Naive thymus-derived CD4-positive, alpha-beta T cell (primary cell): Measurements from ENCODE around the gene GRK5. TPM values are rescaled to one million over a fixed set of nuclear protein-coding genes. Genes with fewer than 3 reads are reported as not detected.

Source experiments
- ATAC-seq: fragments of 150-1000 bp; cut with Tn5 transposase; 2 replicates; pipeline ENCODE4 v1.10.0; 2021; ENCODE audit warnings: mild to moderate bottlenecking, moderate library complexity
- CTCF ChIA-PET: fragments of 350-600 bp; sonication (Branson Sonifier 250); formaldehyde crosslinking; loops from one replicate; lab custom pipeline; 2021; ENCODE audit warnings: antibody characterized with exemption; lab: Charles Lee
- POLR2A ChIA-PET: fragments of 350-600 bp; sonication (Branson Sonifier 250); formaldehyde crosslinking; loops from one replicate; lab custom pipeline; 2021; ENCODE audit warnings: antibody characterized with exemption, inconsistent platforms; lab: Charles Lee
- DNase-seq, 9 donors: peaks; one replicate each; pipeline versions ENCODE4 v3.0.0 to v3.0.0-alpha.2; 2020 to 2022; ENCODE audit warnings: mixed read lengths in 1 of 9
- H3K27ac ChIP-seq: one replicate; pipeline ENCODE4 v1.7.0; 2013; ENCODE audit warnings: mild to moderate bottlenecking, low read depth, low read length, moderate library complexity
- H3K27me3 ChIP-seq, 2 donors: one replicate each; pipeline ENCODE4 v1.7.0; 2013; ENCODE audit warnings: low read length in 2 of 2, mild to moderate bottlenecking in 2 of 2, moderate library complexity in 2 of 2; ENCODE audit not compliant: control insufficient read depth in 2 of 2, insufficient read depth in 2 of 2
- H3K36me3 ChIP-seq, 3 experiments: 1 replicate in 2 of 3; 2 replicates in 1 of 3; pipeline ENCODE4 v1.7.0; 2013; ENCODE audit warnings: low read length in 3 of 3, mild to moderate bottlenecking in 3 of 3, moderate library complexity in 1 of 3; ENCODE audit not compliant: insufficient read depth in 3 of 3, control insufficient read depth in 2 of 3
- H3K4me1 ChIP-seq, 2 donors: one replicate each; pipeline ENCODE4 v1.7.0; 2013; ENCODE audit warnings: low read length in 2 of 2, mild to moderate bottlenecking in 2 of 2, moderate library complexity in 1 of 2; ENCODE audit not compliant: control insufficient read depth in 2 of 2, insufficient read depth in 2 of 2
- H3K4me3 ChIP-seq: 2 replicates; pipeline ENCODE4 v1.7.0; 2013; ENCODE audit warnings: mild to moderate bottlenecking, low read length
- H3K9me3 ChIP-seq, 3 experiments: 1 replicate in 2 of 3; 2 replicates in 1 of 3; pipeline ENCODE4 v1.7.0; 2013; ENCODE audit warnings: low read length in 3 of 3; ENCODE audit not compliant: control insufficient read depth in 2 of 3
- H3K27ac Mint-ChIP-seq, 9 donors: one replicate each; pipeline ENCODE4 v1.8.0; 2020 to 2022; ENCODE audit warnings: mixed read lengths in 9 of 9, mild to moderate bottlenecking in 8 of 9, moderate library complexity in 5 of 9, inconsistent platforms in 2 of 9
- H3K27me3 Mint-ChIP-seq, 5 donors: one replicate each; pipeline ENCODE4 v1.8.0; 2021 to 2022; ENCODE audit warnings: mixed read lengths in 5 of 5, mild to moderate bottlenecking in 1 of 5
- H3K36me3 Mint-ChIP-seq, 5 donors: one replicate each; pipeline ENCODE4 v1.8.0; 2020 to 2022; ENCODE audit warnings: mixed read lengths in 5 of 5, mild to moderate bottlenecking in 3 of 5, inconsistent platforms in 1 of 5
- H3K4me1 Mint-ChIP-seq, 7 donors: one replicate each; pipeline ENCODE4 v1.8.0; 2020 to 2022; ENCODE audit warnings: mixed read lengths in 7 of 7, mild to moderate bottlenecking in 3 of 7, inconsistent platforms in 1 of 7
- H3K4me3 Mint-ChIP-seq, 10 donors: one replicate each; pipeline ENCODE4 v1.8.0; 2020 to 2022; ENCODE audit warnings: mild to moderate bottlenecking in 10 of 10, mixed read lengths in 10 of 10, moderate library complexity in 6 of 10, inconsistent platforms in 2 of 10
- H3K9me3 Mint-ChIP-seq, 11 donors: one replicate each; pipeline ENCODE4 v1.8.0; 2020 to 2022; ENCODE audit warnings: mixed read lengths in 11 of 11, mild to moderate bottlenecking in 4 of 11, inconsistent platforms in 1 of 11, moderate library complexity in 1 of 11
- intact Hi-C, 2 donors: fragments of 100-400 bp; cut with micrococcal nuclease; formaldehyde crosslinking; loops; one replicate each; pipeline ENCODE4 v1.15.1; 2023
- polyA plus RNA-seq, 2 donors: library from polyadenylated mRNA; unstranded; fragments of 300-500 nt; fragmentation: Illumina TruSeq; gene quantifications; one replicate each; pipeline ENCODE4 v1.2.3, GENCODE V29; 2021
- total RNA-seq, 6 experiments: library from RNA in 5 of 6; stranded (reverse) in 5 of 6; gene quantifications; 1 replicate in 5 of 6; 2 replicates in 1 of 6; pipeline ENCODE4 v1.2.3 and lab custom pipeline; 2021 to 2026

Gene GRK5
- total and polyA plus RNA-seq, 7 experiments from 2014 or later = 16.4 to 45.2 (median 30.3) TPM

- H3K4me3 ChIP-seq = peak overlapping the region; percentile 95
- ChIA-PET POLR2A (interaction anchor here (0.7 to 1.3 kb wide), 4 partner anchors 9 to 707 kb away, joined by 3 to 4 read pairs (median 3); partner anchors contain the start of gene MCMBP), CTCF (no interaction called here)
- H3K27ac ChIP-seq = peak overlapping the region; percentile 88
- intact Hi-C loops = no loop called here
- H3K36me3 ChIP-seq = peaks cover 0 to 48% (median 18%) of the 10 kb centered on the region in 3 experiments
- H3K27ac Mint-ChIP-seq = peak overlapping the region; percentile 85 to 98 (median 95)
- no peaks in the 10 kb centered on the region for H3K9me3 Mint-ChIP-seq
- H3K36me3 Mint-ChIP-seq = peaks cover 7 to 26% (median 17%) of the 10 kb centered on the region in 5 donors
- H3K9me3 ChIP-seq = no peaks in the 10 kb centered on the region
- ATAC-seq = peak; percentile 6
- H3K4me1 ChIP-seq = peaks cover 12 to 15% of the 10 kb centered on the region in 2 donors
- H3K27me3 ChIP-seq = no peaks in the 10 kb centered on the region
- DNase-seq = no peak
- no peaks in the 10 kb centered on the region for H3K27me3 Mint-ChIP-seq
- peaks cover 22 to 39% (median 32%) of the 10 kb centered on the region in 7 donors for H3K4me1 Mint-ChIP-seq
- H3K4me3 Mint-ChIP-seq = peak overlapping the region; percentile 89 to 95 (median 92)
Measured at GRCh38 chr10:119166118-119166500, 41.3 kb upstream of the GRK5 start.

GRCh38 chr10:119166564-119166963 is 40.8 kb upstream of the GRK5 start:
- H3K4me1 Mint-ChIP-seq = peaks cover 22 to 39% (median 32%) of the 10 kb centered on the region in 7 donors
- peak overlapping the region; percentile 85 to 98 (median 95) for H3K27ac Mint-ChIP-seq
- ChIA-PET POLR2A (interaction anchor here (1.0 to 1.4 kb wide), 2 partner anchors 10 to 12 kb away, joined by 3 to 6 read pairs; partner anchors contain the start of gene PRDX3), CTCF (no interaction called here)
- Histone ChIP-seq H3K4me1 (peaks cover 12 to 15% of the 10 kb centered on the region in 2 donors), H3K4me3 (no peak overlapping the region), H3K27ac (peak overlapping the region; percentile 88), H3K27me3 (no peaks in the 10 kb centered on the region), H3K9me3 (no peaks in the 10 kb centered on the region), H3K36me3 (peaks cover 0 to 52% (median 22%) of the 10 kb centered on the region in 3 experiments)
- ATAC-seq (no peak), DNase-seq (no peak)
- no peaks in the 10 kb centered on the region for H3K9me3 Mint-ChIP-seq
- H3K27me3 Mint-ChIP-seq = no peaks in the 10 kb centered on the region
- peaks cover 7 to 24% (median 17%) of the 10 kb centered on the region in 5 donors for H3K36me3 Mint-ChIP-seq
- peak overlapping the region; percentile 89 to 95 (median 92) for H3K4me3 Mint-ChIP-seq
- intact Hi-C loops = no loop called here

GRCh38 chr10:119167041-119167440 is 40.3 kb upstream of the GRK5 start:
- ChIA-PET POLR2A (interaction anchor here (0.9 to 1.4 kb wide), 5 partner anchors 9 to 87 kb away, joined by 3 to 6 read pairs (median 3); partner anchors contain the start of gene PRDX3), CTCF (interaction anchor here (0.6 kb wide), 1 partner anchor 31 kb away, joined by 3 read pairs; no protein-coding TSS in a partner anchor)
- Mint-ChIP-seq H3K4me1 (peaks cover 21 to 38% (median 32%) of the 10 kb centered on the region in 7 donors), H3K36me3 (peaks cover 7 to 23% (median 17%) of the 10 kb centered on the region in 5 donors), H3K4me3 (peak overlapping the region; percentile 89 to 95 (median 92)), H3K27ac (peak overlapping the region; percentile 85 to 98 (median 95)), H3K27me3 (no peaks in the 10 kb centered on the region), H3K9me3 (no peaks in the 10 kb centered on the region)
- H3K4me1 ChIP-seq = peaks cover 12 to 15% of the 10 kb centered on the region in 2 donors
- intact Hi-C loops = no loop called here
- no peak overlapping the region for H3K4me3 ChIP-seq
- no peaks in the 10 kb centered on the region for H3K9me3 ChIP-seq
- H3K36me3 ChIP-seq = peaks cover 0 to 51% (median 25%) of the 10 kb centered on the region in 3 experiments
- no peak for ATAC-seq
- no peaks in the 10 kb centered on the region for H3K27me3 ChIP-seq
- H3K27ac ChIP-seq = no peak overlapping the region
- no peak for DNase-seq

GRCh38 chr10:119174109-119174508 is 33.3 kb upstream of the GRK5 start:
- Histone ChIP-seq H3K36me3 (peaks cover 0 to 58% (median 24%) of the 10 kb centered on the region in 3 experiments), H3K4me1 (peaks cover 7 to 9% of the 10 kb centered on the region in 2 donors), H3K4me3 (no peak overlapping the region), H3K27ac (no peak overlapping the region), H3K27me3 (no peaks in the 10 kb centered on the region), H3K9me3 (no peaks in the 10 kb centered on the region)
- Mint-ChIP-seq H3K4me3 (no peak overlapping the region), H3K9me3 (no peaks in the 10 kb centered on the region), H3K27ac (no peak overlapping the region), H3K4me1 (peaks cover 13 to 40% (median 33%) of the 10 kb centered on the region in 7 donors), H3K27me3 (no peaks in the 10 kb centered on the region), H3K36me3 (peaks cover 5 to 28% (median 23%) of the 10 kb centered on the region in 5 donors)
- ChIA-PET POLR2A (no interaction called here), CTCF (no interaction called here)
- intact Hi-C loops = no loop called here
- ATAC-seq (no peak), DNase-seq (no peak)

- Histone ChIP-seq H3K4me1 (peaks cover 7 to 13% of the 10 kb centered on the region in 2 donors), H3K27ac (no peak overlapping the region), H3K36me3 (peaks cover 0 to 40% (median 13%) of the 10 kb centered on the region in 3 experiments), H3K9me3 (no peaks in the 10 kb centered on the region), H3K27me3 (no peaks in the 10 kb centered on the region), H3K4me3 (no peak overlapping the region)
- H3K36me3 Mint-ChIP-seq = peaks cover 0 to 20% (median 14%) of the 10 kb centered on the region in 5 donors
- peak overlapping the region in 6 of 9 donors; percentile 16 to 97 (median 57) for H3K27ac Mint-ChIP-seq
- ATAC-seq = no peak
- H3K27me3 Mint-ChIP-seq = no peaks in the 10 kb centered on the region
- no peak for DNase-seq
- H3K4me1 Mint-ChIP-seq = peaks cover 13 to 48% (median 40%) of the 10 kb centered on the region in 7 donors
- no peaks in the 10 kb centered on the region for H3K9me3 Mint-ChIP-seq
- POLR2A ChIA-PET = interaction anchor here (0.7 to 1.9 kb wide), 3 partner anchors 8 to 12 kb away, joined by 3 to 4 read pairs (median 4); no protein-coding TSS in a partner anchor
- intact Hi-C loops = loop anchor here in 1 of 2 donors (5.0 kb wide), 1 partner anchor 551 kb away; the partner anchor contains the start of gene INPP5F
- CTCF ChIA-PET = no interaction called here
- H3K4me3 Mint-ChIP-seq = peak overlapping the region in 6 of 10 donors; percentile 28 to 98 (median 84)
Measured at GRCh38 chr10:119176166-119176565, 31.2 kb upstream of the GRK5 start.

- H3K27me3 ChIP-seq = no peaks in the 10 kb centered on the region
- peaks cover 13 to 48% (median 36%) of the 10 kb centered on the region in 7 donors for H3K4me1 Mint-ChIP-seq
- peak overlapping the region; percentile 86 to 98 (median 93) for H3K27ac Mint-ChIP-seq
- H3K9me3 Mint-ChIP-seq = no peaks in the 10 kb centered on the region
- no peaks in the 10 kb centered on the region for H3K27me3 Mint-ChIP-seq
- DNase-seq (no peak), ATAC-seq (peak; percentile 6)
- CTCF ChIA-PET = no interaction called here
- POLR2A ChIA-PET = interaction anchor here (1.9 kb wide), 1 partner anchor 10 kb away, joined by 4 read pairs; no protein-coding TSS in a partner anchor
- peaks cover 0 to 26% (median 0%) of the 10 kb centered on the region in 3 experiments for H3K36me3 ChIP-seq
- H3K4me1 ChIP-seq = peaks cover 7 to 13% of the 10 kb centered on the region in 2 donors
- H3K36me3 Mint-ChIP-seq = peaks cover 0 to 13% (median 5%) of the 10 kb centered on the region in 5 donors
- intact Hi-C loops = loop anchor here (1.0 to 5.0 kb wide), 16 partner anchors 13 to 714 kb away; partner anchors contain the start of genes DENND10 (in 2 of the 2), EIF3A (in 2 of the 2), GRK5 (in 2 of the 2) and RGS10 (in 2 of the 2)
- peak overlapping the region; percentile 79 for H3K27ac ChIP-seq
- H3K9me3 ChIP-seq = no peaks in the 10 kb centered on the region
- peak overlapping the region; percentile 97 for H3K4me3 ChIP-seq
- peak overlapping the region; percentile 91 to 99 (median 96) for H3K4me3 Mint-ChIP-seq
Measured at GRCh38 chr10:119177708-119178371, 29.5 kb upstream of the GRK5 start.
